Chondrocyte (in vitro differentiated cells): ENCODE data around the gene GGCX. TPM values are rescaled to one million over a fixed set of nuclear protein-coding genes. Genes with fewer than 3 reads are reported as not detected.

ENCODE experiments used
- DNase-seq: peaks from one replicate; pipeline ENCODE4 v3.0.0; 2021; ENCODE audit warnings: mixed read lengths, low spot score
- H3K27ac Mint-ChIP-seq: one replicate; pipeline ENCODE4 v1.8.0; 2021; ENCODE audit warnings: mild to moderate bottlenecking, moderate library complexity, mixed read lengths; ENCODE audit not compliant: unreplicated experiment
- H3K27me3 Mint-ChIP-seq: 2 replicates; pipeline ENCODE4 v1.8.0; 2021; ENCODE audit warnings: low read depth, mixed read lengths
- H3K36me3 Mint-ChIP-seq: 2 replicates; pipeline ENCODE4 v1.8.0; 2021; ENCODE audit warnings: low read depth, mixed read lengths
- H3K4me1 Mint-ChIP-seq: 2 replicates; pipeline ENCODE4 v1.8.0; 2021; ENCODE audit warnings: low read depth, mild to moderate bottlenecking, mixed read lengths
- H3K4me3 Mint-ChIP-seq: one replicate; pipeline ENCODE4 v1.8.0; 2021; ENCODE audit warnings: mild to moderate bottlenecking, moderate library complexity, mixed read lengths; ENCODE audit not compliant: unreplicated experiment
- H3K9me3 Mint-ChIP-seq: 2 replicates; pipeline ENCODE4 v1.8.0; 2021; ENCODE audit warnings: low read depth, mixed read lengths
- total RNA-seq: library from RNA; stranded (reverse); gene quantifications from 3 replicates; pipeline ENCODE4 v1.2.1, GENCODE V29; 2021
- TF ChIP-seq, protein P1 (sequence below): fragments of 200-600 bp; sonication (generic); IDR thresholded peaks from 2 replicates; pipeline ENCODE4 v1.5.0; 2021; ENCODE audit warnings: antibody characterized with exemption, mild to moderate bottlenecking, moderate library complexity

The GGCX gene
- total RNA-seq, 1 donor from 2014 or later: 55.7 TPM

GRCh38 chr2:85528355-85528754, 32.9 kb downstream of the GGCX start:
- H3K4me3 Mint-ChIP-seq: no peak overlapping the region
- DNase-seq: no peak
- no peak overlapping the region for H3K27ac Mint-ChIP-seq
- no peaks in the 10 kb centered on the region for H3K9me3 Mint-ChIP-seq
- TF ChIP-seq, protein P1, sequence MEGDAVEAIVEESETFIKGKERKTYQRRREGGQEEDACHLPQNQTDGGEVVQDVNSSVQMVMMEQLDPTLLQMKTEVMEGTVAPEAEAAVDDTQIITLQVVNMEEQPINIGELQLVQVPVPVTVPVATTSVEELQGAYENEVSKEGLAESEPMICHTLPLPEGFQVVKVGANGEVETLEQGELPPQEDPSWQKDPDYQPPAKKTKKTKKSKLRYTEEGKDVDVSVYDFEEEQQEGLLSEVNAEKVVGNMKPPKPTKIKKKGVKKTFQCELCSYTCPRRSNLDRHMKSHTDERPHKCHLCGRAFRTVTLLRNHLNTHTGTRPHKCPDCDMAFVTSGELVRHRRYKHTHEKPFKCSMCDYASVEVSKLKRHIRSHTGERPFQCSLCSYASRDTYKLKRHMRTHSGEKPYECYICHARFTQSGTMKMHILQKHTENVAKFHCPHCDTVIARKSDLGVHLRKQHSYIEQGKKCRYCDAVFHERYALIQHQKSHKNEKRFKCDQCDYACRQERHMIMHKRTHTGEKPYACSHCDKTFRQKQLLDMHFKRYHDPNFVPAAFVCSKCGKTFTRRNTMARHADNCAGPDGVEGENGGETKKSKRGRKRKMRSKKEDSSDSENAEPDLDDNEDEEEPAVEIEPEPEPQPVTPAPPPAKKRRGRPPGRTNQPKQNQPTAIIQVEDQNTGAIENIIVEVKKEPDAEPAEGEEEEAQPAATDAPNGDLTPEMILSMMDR: no peak
- peaks cover 13% of the 10 kb centered on the region for H3K4me1 Mint-ChIP-seq
- no peaks in the 10 kb centered on the region for H3K36me3 Mint-ChIP-seq
- H3K27me3 Mint-ChIP-seq: peaks cover 11% of the 10 kb centered on the region

GRCh38 chr2:85527787-85528186, 33.5 kb downstream of the GGCX start:
- Mint-ChIP-seq H3K9me3 (no peaks in the 10 kb centered on the region), H3K27me3 (peaks cover 11% of the 10 kb centered on the region), H3K27ac (no peak overlapping the region), H3K36me3 (no peaks in the 10 kb centered on the region), H3K4me3 (no peak overlapping the region), H3K4me1 (peaks cover 13% of the 10 kb centered on the region)
- TF ChIP-seq, protein P1: no peak
- DNase-seq: no peak

DNA sequence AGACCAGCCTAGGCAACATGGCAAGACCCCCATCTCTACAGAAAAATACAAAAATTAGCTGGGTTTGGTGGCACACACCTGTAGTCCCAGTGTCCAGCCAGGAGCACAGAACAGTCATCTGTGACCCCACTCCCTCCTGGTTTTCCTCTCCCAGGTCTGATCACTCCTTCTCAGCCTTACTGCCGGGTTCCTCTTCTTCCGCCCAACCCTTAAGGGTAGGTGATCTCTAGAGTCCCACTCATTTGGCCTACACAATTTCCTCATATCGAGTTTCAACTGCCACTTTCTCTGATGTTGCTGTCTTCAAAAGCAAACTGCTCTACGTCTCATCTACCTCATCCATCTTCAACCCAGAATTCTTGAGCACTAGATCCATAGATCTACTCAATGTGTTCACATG, 35.7 kb downstream of the GGCX start:
- TF ChIP-seq, protein P1: no peak
- no peak overlapping the region for H3K4me3 Mint-ChIP-seq
- H3K9me3 Mint-ChIP-seq: no peaks in the 10 kb centered on the region
- peaks cover 13% of the 10 kb centered on the region for H3K4me1 Mint-ChIP-seq
- H3K27me3 Mint-ChIP-seq: peaks cover 11% of the 10 kb centered on the region
- DNase-seq: no peak
- no peak overlapping the region for H3K27ac Mint-ChIP-seq
- no peaks in the 10 kb centered on the region for H3K36me3 Mint-ChIP-seq

- TF ChIP-seq, protein P1: no peak
- H3K36me3 Mint-ChIP-seq: no peaks in the 10 kb centered on the region
- peaks cover 13% of the 10 kb centered on the region for H3K4me1 Mint-ChIP-seq
- H3K4me3 Mint-ChIP-seq: no peak overlapping the region
- no peak overlapping the region for H3K27ac Mint-ChIP-seq
- H3K27me3 Mint-ChIP-seq: peaks cover 11% of the 10 kb centered on the region
- no peaks in the 10 kb centered on the region for H3K9me3 Mint-ChIP-seq
- DNase-seq: no peak
These were observed 36.3 kb downstream of the GGCX start for GRCh38 chr2:85525029-85525428.

DNA sequence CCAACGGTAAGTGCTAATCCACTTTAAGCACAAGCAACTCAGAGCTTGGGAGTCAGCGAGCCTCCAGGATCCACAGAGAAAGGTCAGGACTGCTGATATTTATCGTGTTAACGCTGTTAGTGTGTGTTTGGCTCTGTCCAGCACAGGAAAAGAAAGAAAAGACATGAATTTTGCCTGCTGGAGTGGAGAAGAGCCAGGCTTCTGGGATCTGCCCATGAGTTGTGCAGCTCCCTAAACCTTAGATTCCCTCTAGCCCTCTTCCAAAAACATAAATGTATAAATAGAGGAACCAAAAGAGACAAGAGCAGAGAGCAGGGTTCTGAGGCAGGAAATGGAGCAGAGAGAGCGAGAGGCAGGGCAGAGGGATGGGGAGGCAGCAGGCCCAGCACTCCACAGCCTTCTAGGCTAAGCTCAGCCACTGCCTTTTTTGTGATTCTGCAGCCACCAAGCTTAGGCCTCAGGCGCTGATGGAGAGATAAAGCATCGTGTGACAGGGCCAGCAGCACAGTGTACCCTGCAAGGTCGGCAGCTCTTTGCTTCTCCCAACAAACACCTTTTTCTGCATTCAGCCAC, 36.9 kb downstream of the GGCX start:
- Mint-ChIP-seq H3K4me3 (no peak overlapping the region), H3K9me3 (no peaks in the 10 kb centered on the region), H3K27me3 (peaks cover 11% of the 10 kb centered on the region), H3K27ac (no peak overlapping the region), H3K36me3 (no peaks in the 10 kb centered on the region), H3K4me1 (peaks cover 13% of the 10 kb centered on the region)
- TF ChIP-seq, protein P1: no peak
- DNase-seq: no peak
